OCI-LY3 (cell line): ENCODE data around the gene CDC5L.

Experiments used
- H2AFZ ChIP-seq: fragments of 200-600, 300-600 bp; shearing (Covaris generic); 2 replicates; pipeline ENCODE4 v1.6.0; 2014; ENCODE audit warnings: antibody characterized with exemption, low read depth, low read length
- H3K27ac ChIP-seq: fragments of 200-600, 300-600 bp; sonication (generic); 2 replicates; pipeline ENCODE4 v1.5.1; 2014; ENCODE audit warnings: mild to moderate bottlenecking, low read length, moderate library complexity, mixed read lengths
- H3K27me3 ChIP-seq: fragments of 200-600, 300-600 bp; sonication (generic); 2 replicates; pipeline ENCODE4 v1.6.1; 2014; ENCODE audit warnings: low read depth, low read length, mixed read lengths
- H3K36me3 ChIP-seq: fragments of 200-600, 300-600 bp; sonication (generic); replicated peaks from 2 replicates; pipeline ENCODE3; 2014; ENCODE audit warnings: low read depth, low read length, mixed read lengths
- H3K4me1 ChIP-seq: fragments of 300-600, 200-600 bp; sonication (generic); 2 replicates; pipeline ENCODE4 v1.6.1; 2014; ENCODE audit warnings: low read length, mixed read lengths
- H3K4me2 ChIP-seq: fragments of 200-600, 300-600 bp; sonication (generic); 2 replicates; pipeline ENCODE4 v1.6.1; 2014; ENCODE audit warnings: low read length, mixed read lengths
- H3K4me3 ChIP-seq: fragments of 300-600, 200-600 bp; sonication (generic); 2 replicates; pipeline ENCODE4 v1.5.1; 2014; ENCODE audit warnings: antibody characterized with exemption, mild to moderate bottlenecking, low read length, moderate library complexity
- H3K79me2 ChIP-seq: fragments of 300-600, 200-600 bp; shearing (Covaris generic); 2 replicates; pipeline ENCODE4 v1.6.1; 2014; ENCODE audit warnings: mild to moderate bottlenecking, low read length, mixed read lengths
- H3K9ac ChIP-seq: fragments of 300-600, 200-600 bp; shearing (Covaris generic); 2 replicates; pipeline ENCODE4 v1.6.0; 2014; ENCODE audit warnings: mild to moderate bottlenecking, low read length, moderate library complexity
- H3K9me3 ChIP-seq: fragments of 200-600, 300-600 bp; shearing (Covaris generic); 2 replicates; pipeline ENCODE4 v1.6.1; 2014; ENCODE audit warnings: low read length, mixed read lengths; ENCODE audit not compliant: insufficient read depth
- H4K20me1 ChIP-seq: fragments of 200-600, 300-600 bp; sonication (generic); 2 replicates; pipeline ENCODE4 v1.6.1; 2016; ENCODE audit warnings: low read length, mixed read lengths; ENCODE audit not compliant: insufficient read depth
- EZH2phosphoT487 ChIP-seq: fragments of 200-600 bp; shearing (Covaris generic); IDR thresholded peaks from 2 replicates; pipeline ENCODE4 v1.6.1; 2018; ENCODE audit warnings: antibody characterized with exemption, mixed run types, low read depth
- TF ChIP-seq, protein P1 (sequence below): fragments of 200-600, 300-600 bp; sonication (generic); IDR thresholded peaks from 2 replicates; pipeline ENCODE4 v1.5.1; 2014; ENCODE audit warnings: antibody characterized with exemption, low read length, low read depth

Gene CDC5L

DNA sequence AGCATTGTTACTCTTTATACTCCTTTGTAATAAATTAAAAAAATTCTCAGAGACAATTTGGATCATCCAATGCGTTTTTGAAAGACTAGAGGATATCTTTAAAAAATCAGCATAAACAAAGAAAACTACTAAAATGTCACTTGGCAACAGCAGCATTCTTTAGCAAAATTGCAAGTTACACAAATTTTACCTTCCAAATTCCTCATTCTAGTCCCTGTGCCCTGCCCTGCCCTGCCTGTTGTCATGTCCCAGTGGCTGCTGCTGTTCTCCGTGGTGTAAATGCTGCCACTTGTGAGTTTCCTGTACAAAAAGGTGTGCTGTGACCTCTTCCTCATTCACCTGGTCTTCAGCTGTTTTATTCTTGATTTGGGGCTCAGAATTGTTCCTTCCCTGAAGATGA is 83.2 kb downstream of the CDC5L start:
- Histone ChIP-seq H3K27me3 (peaks cover 55% of the 10 kb centered on the region), H3K4me2 (no peak overlapping the region), H3K9ac (no peak overlapping the region)

DNA sequence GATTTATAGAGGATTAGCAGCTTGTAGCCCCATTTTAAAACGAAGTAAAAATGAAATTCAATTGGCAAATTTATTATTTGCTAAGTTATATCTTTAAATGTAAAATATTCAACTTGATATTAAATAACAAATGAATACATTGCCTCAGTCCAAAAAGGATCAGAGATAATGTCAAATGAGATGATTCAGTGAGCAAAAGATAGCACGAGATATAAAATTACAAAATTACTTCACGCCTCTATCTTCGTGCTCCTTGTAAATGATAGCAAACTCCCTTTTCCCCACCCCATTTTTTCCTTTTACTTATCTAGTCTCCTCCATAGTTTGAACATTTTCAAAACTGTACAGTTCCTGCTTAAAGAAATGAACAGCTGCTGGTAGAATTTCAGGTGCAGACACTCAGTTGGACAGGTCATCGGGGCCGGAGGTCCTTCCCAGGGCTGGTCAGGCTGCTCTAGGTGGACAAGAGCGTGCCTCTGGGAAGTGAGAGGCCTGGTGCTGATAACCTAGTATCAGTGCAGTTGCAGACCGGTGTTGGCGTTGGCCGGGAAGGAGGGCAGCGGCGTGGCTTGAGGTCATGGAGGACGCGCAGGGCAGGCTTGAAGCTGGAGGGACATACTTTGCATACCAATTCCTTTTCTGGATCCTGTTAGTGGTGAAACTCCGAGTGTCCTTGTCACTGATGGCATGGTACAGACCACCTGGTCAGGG is 83.9 kb downstream of the CDC5L start:
- Histone ChIP-seq H3K9ac (no peak overlapping the region), H3K27me3 (peaks cover 55% of the 10 kb centered on the region), H3K4me1 (peaks cover 13% of the 10 kb centered on the region), H3K4me3 (no peak overlapping the region), H4K20me1 (no peaks in the 10 kb centered on the region), H2AFZ (no peak overlapping the region), H3K79me2 (no peaks in the 10 kb centered on the region), H3K4me2 (no peak overlapping the region), H3K27ac (no peak overlapping the region), H3K9me3 (no peaks in the 10 kb centered on the region), H3K36me3 (no peaks in the 10 kb centered on the region)
- no peak for TF ChIP-seq EZH2phosphoT487
- TF ChIP-seq, protein P1, sequence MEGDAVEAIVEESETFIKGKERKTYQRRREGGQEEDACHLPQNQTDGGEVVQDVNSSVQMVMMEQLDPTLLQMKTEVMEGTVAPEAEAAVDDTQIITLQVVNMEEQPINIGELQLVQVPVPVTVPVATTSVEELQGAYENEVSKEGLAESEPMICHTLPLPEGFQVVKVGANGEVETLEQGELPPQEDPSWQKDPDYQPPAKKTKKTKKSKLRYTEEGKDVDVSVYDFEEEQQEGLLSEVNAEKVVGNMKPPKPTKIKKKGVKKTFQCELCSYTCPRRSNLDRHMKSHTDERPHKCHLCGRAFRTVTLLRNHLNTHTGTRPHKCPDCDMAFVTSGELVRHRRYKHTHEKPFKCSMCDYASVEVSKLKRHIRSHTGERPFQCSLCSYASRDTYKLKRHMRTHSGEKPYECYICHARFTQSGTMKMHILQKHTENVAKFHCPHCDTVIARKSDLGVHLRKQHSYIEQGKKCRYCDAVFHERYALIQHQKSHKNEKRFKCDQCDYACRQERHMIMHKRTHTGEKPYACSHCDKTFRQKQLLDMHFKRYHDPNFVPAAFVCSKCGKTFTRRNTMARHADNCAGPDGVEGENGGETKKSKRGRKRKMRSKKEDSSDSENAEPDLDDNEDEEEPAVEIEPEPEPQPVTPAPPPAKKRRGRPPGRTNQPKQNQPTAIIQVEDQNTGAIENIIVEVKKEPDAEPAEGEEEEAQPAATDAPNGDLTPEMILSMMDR = no peak

More for the DNA sequence above, 83.2 kb downstream of the CDC5L start:
- no peak overlapping the region for H2AFZ ChIP-seq
- no peak overlapping the region for H3K27ac ChIP-seq
- H4K20me1 ChIP-seq = no peaks in the 10 kb centered on the region
- TF ChIP-seq EZH2phosphoT487 = no peak
- TF ChIP-seq, protein P1 = no peak
- no peaks in the 10 kb centered on the region for H3K36me3 ChIP-seq
- no peaks in the 10 kb centered on the region for H3K9me3 ChIP-seq
- H3K79me2 ChIP-seq = no peaks in the 10 kb centered on the region
- H3K4me1 ChIP-seq = peaks cover 8% of the 10 kb centered on the region; the same call in 1 of the 2 replicates
- no peak overlapping the region for H3K4me3 ChIP-seq

DNA sequence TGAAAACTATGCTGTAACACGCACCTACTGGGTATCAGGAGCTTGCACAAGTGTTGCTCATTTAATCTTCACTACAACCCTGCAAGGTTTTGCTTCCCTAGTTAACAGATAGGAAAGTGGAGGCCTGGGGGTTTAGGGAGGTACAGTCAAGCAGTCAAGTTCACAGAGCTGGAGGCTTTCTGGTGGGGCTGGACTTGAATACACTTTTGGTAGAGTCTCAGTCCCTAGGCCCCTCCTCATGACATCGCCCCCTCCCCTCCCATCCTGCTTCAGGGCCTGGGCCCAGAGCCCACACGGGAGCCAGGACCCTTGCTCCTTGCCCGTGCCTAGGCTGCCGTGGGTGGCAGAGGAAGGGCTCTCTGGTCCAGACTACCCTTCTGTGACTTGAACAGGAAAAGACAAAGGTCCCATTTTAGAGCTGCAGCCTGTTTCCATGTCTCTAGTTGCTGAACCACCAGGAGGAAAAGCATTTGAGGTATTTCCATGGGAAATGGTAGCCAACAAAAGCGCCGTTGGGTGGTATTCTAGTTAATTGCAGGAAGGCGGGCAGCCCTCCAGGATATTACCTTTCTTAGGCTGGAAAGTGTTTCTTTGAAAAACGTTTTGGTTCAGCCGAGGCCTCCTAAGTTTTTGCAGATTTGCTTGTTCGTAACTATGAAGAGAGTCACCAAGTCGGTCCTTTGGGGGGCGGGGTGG is 84.9 kb downstream of the CDC5L start:
- Histone ChIP-seq H3K79me2 (no peaks in the 10 kb centered on the region), H4K20me1 (no peaks in the 10 kb centered on the region), H3K27me3 (peaks cover 54% of the 10 kb centered on the region), H3K9ac (no peak overlapping the region), H3K36me3 (no peaks in the 10 kb centered on the region), H3K9me3 (no peaks in the 10 kb centered on the region), H3K4me2 (no peak overlapping the region), H3K4me1 (peaks cover 13% of the 10 kb centered on the region), H2AFZ (no peak overlapping the region), H3K4me3 (no peak overlapping the region), H3K27ac (no peak overlapping the region)
- TF ChIP-seq EZH2phosphoT487 = no peak
- TF ChIP-seq, protein P1 = no peak

DNA sequence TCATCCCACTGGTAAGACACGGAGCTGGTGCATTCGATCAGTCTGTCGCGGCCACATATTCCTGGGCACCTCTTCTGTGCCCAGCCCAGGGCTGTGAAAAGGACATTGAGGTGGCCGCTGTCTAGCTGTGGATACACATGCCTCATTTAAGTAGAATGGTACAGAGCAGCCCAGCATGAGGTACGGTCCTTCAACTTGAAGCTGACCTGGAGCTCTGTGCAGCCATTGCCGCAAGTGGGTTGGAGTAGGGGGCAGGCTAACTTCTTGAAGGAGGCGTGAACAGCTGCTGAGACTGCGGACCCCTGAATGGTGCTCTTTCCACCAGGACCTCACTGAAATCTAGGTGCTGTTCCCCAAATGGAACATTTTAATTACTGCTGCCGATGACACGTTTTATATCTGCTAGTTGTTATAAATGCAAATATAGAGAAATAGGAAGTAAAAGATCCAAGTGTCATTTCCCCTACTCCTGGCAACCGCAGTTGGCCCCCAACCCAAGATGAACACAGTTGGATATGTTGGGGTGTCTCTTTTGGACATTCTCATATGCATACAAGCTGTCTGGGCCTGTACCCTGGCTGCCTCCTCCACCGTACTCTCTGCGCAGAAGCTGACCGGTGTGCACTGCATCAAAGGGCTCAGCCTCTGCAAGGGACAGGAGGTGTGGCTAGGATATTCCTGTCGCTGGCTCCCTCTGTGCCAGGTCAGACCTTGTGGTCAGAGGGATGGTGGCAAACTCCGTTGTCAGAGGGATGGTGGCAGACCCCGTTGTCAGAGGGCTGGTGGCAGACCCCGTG is 86.1 kb downstream of the CDC5L start:
- peaks cover 13% of the 10 kb centered on the region for H3K4me1 ChIP-seq
- no peak overlapping the region for H3K27ac ChIP-seq
- no peaks in the 10 kb centered on the region for H3K36me3 ChIP-seq
- H3K79me2 ChIP-seq = no peaks in the 10 kb centered on the region
- no peak overlapping the region for H3K4me2 ChIP-seq
- H2AFZ ChIP-seq = no peak overlapping the region
- H3K9ac ChIP-seq = no peak overlapping the region
- H4K20me1 ChIP-seq = no peaks in the 10 kb centered on the region
- TF ChIP-seq, protein P1 = no peak
- TF ChIP-seq EZH2phosphoT487 = no peak
- no peak overlapping the region for H3K4me3 ChIP-seq
- H3K9me3 ChIP-seq = no peaks in the 10 kb centered on the region
- H3K27me3 ChIP-seq = peaks cover 54% of the 10 kb centered on the region
